Anterior cingulate cortex (tissue), 58 donors: ENCODE data around the gene ZNF430.

Experiments used
- DNase-seq, 58 donors: peaks; one replicate each; lab custom pipeline; 2025; lab: John Stamatoyannopoulos, UW

ZNF430 gene

DNA sequence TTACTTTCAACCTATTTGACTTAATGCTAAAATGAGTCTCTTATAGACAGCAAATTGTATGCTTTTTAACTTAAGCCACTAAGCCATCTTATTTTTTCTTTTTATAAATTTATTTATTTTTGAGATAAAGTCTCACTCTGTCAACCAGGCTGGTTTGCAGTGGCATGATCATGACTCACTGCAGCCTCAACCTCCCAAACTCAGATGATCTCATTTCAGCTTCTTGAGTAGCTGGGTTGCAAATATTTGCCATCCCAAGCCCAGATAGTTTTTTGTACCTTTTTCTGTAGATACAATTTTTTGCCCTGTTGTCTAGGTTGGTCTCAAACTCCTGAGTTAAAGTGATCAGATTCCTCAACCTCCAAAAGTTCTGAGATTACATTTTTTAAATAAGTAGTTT is 88.7 kb downstream of the ZNF430 start:
- DNase-seq = no peak
